Activated naive CD8-positive, alpha-beta T cell (primary cell): ENCODE measurements around the gene SLC12A8.

Source experiments
- H3K27ac Mint-ChIP-seq: one replicate; pipeline ENCODE4 v1.8.0; 2021; ENCODE audit warnings: mixed read lengths
- H3K27me3 Mint-ChIP-seq: one replicate; pipeline ENCODE4 v1.8.0; 2021; ENCODE audit warnings: mixed read lengths
- H3K36me3 Mint-ChIP-seq: one replicate; pipeline ENCODE4 v1.8.0; 2021; ENCODE audit warnings: mixed read lengths
- H3K4me1 Mint-ChIP-seq: one replicate; pipeline ENCODE4 v1.8.0; 2021; ENCODE audit warnings: low read depth, mixed read lengths
- H3K4me3 Mint-ChIP-seq: one replicate; pipeline ENCODE4 v1.8.0; 2021; ENCODE audit warnings: mild to moderate bottlenecking, mixed read lengths
- H3K9me3 Mint-ChIP-seq: one replicate; pipeline ENCODE4 v1.8.0; 2021; ENCODE audit warnings: low read depth, mixed read lengths

Gene SLC12A8

DNA sequence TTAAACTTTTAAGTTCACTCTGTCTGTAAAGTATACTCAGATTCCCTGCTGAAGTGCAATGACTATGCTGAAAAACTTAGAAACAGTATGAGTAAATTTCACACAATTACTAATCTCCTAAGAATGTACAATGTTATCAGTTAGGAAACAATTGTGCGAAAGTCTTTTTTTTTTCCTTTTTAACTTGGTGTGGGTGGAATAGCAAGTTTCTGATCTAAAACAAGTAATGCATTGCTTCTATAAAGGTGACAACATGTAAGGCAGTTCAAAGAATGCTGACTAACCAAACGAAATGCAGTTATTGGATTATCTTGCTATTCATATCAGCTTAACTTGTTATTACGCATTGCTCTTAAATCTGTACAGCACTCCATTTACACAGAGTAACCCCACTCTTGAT lies 19.3 kb upstream of the SLC12A8 start:
- peaks cover 32% of the 10 kb centered on the region for H3K36me3 Mint-ChIP-seq
- H3K27ac Mint-ChIP-seq = peak overlapping the region; percentile 64
- H3K9me3 Mint-ChIP-seq = peaks cover 3% of the 10 kb centered on the region
- no peaks in the 10 kb centered on the region for H3K27me3 Mint-ChIP-seq
- no peak overlapping the region for H3K4me3 Mint-ChIP-seq
- H3K4me1 Mint-ChIP-seq = peaks cover 10% of the 10 kb centered on the region

DNA sequence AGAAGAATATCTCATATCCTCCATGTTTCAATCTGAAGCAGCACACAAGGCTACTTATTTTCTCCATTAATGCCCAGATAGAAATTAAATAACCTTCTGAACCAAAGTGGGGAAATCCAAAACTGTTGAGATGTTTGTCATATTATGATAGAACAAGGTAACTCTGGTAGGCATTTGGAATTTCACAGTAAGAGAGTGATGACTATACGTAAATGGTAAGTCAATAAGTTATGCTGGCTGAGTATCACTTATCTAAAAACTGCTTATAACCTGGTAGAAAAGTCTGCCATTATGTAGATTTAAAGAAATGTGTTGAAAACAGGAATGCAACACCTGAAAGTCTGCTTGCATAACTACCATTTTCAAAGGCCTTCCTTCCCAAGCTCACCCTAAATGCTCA lies 17.2 kb upstream of the SLC12A8 start:
- Mint-ChIP-seq H3K4me3 (no peak overlapping the region), H3K9me3 (no peaks in the 10 kb centered on the region), H3K36me3 (peaks cover 21% of the 10 kb centered on the region), H3K4me1 (peaks cover 8% of the 10 kb centered on the region), H3K27me3 (no peaks in the 10 kb centered on the region), H3K27ac (no peak overlapping the region)

DNA sequence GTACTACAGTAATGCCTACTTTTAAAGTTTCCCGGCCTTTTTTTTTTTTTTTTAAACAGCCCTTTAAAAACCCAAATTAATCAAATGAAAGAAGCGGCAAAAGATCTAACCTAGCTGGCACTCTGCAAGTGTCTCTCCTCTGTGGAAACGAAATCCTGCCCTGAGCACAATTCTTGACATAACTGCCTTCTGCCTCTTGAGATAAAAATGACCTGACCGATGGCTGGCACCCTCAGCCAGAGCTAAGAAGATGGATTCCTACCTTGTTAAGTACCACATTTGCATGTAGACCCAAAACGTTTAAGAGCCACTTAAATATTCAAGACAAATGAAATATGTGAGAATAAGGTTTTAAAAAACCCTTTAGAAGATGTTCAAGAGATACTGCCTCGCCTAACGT lies 16.6 kb upstream of the SLC12A8 start:
- Mint-ChIP-seq H3K4me3 (no peak overlapping the region), H3K9me3 (no peaks in the 10 kb centered on the region), H3K27ac (no peak overlapping the region), H3K4me1 (peaks cover 8% of the 10 kb centered on the region), H3K27me3 (no peaks in the 10 kb centered on the region), H3K36me3 (peaks cover 21% of the 10 kb centered on the region)

DNA sequence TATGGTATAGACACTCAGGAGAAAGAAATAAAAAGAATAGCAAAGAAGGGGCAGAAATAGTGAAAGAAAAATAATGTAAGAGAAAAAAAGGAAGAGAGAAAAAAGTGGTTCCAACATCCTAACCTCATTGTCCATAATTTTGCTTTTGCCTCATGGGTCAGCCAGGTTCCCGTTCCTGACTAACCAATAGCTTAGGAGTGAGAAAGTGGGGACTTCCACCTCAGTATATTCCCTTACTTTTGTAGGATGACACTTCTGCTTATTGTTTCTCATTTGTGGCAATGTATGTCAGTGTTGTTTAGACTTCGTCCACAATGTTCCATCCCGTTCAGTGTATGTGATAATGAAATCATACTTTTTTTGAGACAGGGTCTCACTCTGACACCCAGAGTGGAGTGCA lies 9.3 kb upstream of the SLC12A8 start:
- Mint-ChIP-seq H3K9me3 (no peaks in the 10 kb centered on the region), H3K4me3 (no peak overlapping the region), H3K27ac (no peak overlapping the region), H3K27me3 (no peaks in the 10 kb centered on the region), H3K36me3 (no peaks in the 10 kb centered on the region), H3K4me1 (peaks cover 10% of the 10 kb centered on the region)

DNA sequence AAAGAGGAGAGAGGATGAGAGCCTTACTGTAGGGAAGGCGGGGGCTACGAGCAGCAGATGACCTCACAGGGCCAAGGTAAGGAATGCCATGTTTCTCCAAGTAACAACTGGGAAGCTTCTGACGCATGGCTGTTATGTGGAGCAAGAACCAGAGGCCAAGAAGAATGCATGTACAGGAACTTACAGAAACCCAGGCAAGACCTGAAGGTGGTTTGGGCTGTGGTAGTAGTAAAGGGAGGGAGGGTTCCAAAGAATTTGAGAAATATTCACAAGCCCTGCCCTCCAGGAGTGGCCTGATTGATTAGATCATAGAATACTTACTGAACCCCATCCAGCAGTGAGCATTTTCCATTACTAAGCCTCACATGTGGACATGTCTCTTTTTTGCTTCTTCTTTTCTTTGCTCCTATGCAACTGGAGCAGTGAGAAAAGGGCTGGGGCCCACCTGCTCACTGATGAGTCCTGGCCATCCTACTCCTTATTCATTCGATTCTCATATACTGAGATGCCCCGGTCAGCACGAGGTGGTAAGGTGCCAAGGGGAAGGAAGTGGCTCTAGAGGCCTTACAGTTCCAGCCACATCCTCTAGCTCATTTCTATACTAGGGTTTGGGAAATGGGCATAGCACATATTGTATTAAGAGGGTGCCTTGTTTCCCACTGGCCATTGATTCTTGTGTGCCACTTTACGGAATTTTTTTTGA lies 8.3 kb upstream of the SLC12A8 start:
- Mint-ChIP-seq H3K27ac (no peak overlapping the region), H3K36me3 (no peaks in the 10 kb centered on the region), H3K9me3 (no peaks in the 10 kb centered on the region), H3K4me1 (peaks cover 10% of the 10 kb centered on the region), H3K27me3 (no peaks in the 10 kb centered on the region), H3K4me3 (no peak overlapping the region)

DNA sequence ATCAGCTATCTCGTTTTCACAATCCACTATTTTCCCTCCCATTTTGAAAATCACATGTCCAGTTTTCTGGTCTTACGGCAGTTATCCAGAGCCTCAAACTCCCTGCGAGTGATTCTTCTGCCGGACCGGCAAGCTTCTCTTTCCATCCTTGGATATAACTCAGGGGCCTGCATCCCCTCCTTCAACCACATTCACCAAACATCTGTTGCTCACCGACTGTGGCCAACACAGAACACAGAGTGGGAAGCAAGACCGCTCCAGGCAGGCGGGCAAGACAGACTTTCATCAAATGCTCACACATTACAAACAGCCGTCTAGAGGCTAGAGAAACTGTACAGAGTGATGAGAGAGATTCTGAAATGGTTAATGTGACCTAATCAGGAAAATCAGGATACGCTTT lies 7.6 kb upstream of the SLC12A8 start:
- Mint-ChIP-seq H3K27me3 (no peaks in the 10 kb centered on the region), H3K36me3 (no peaks in the 10 kb centered on the region), H3K4me3 (no peak overlapping the region), H3K27ac (no peak overlapping the region), H3K9me3 (no peaks in the 10 kb centered on the region), H3K4me1 (peaks cover 10% of the 10 kb centered on the region)

DNA sequence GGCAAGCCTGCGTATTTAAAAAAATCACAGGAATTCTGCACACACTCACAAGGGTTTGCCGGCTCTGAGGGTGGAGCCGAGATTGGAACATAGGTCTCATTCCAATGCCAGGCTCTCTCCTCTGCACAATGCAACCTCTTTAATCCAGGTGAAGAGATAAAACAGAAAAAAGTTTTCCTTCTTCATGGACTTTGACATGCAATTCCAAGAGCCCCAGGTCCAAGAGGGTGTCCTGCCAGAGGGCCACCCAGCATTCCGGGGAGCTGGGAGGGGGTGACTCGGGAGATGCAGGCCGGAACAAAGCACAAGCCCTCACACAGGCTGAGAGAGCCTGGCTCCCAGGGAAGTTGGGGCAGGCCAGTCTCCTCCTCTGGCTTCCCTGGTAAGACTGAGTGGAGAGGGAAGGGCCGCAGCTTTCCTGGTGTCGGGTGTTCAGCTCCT lies 6.7 kb upstream of the SLC12A8 start:
- H3K36me3 Mint-ChIP-seq = no peaks in the 10 kb centered on the region
- no peak overlapping the region for H3K27ac Mint-ChIP-seq
- H3K4me1 Mint-ChIP-seq = peaks cover 16% of the 10 kb centered on the region
- H3K4me3 Mint-ChIP-seq = no peak overlapping the region
- no peaks in the 10 kb centered on the region for H3K9me3 Mint-ChIP-seq
- peaks cover 3% of the 10 kb centered on the region for H3K27me3 Mint-ChIP-seq

DNA sequence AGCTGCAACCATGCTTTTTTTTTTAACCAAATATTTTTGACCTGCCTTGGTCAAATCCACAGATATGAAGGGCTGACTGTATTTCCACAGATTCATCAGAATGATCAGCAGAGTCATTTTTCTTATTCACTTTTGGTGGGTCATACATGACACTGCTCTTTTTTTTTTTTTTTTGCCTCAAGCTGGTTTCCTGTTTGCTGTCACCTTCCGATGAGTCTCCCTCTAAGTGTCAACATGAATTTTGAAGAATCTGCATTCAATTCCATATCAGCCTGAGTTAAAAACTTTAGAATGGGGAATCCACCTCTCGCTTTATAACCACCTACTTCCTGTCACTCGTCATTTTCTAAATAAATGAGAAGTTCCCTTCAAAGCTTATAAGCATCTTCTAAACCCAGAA lies 2.2 kb upstream of the SLC12A8 start:
- peaks cover 12% of the 10 kb centered on the region for H3K4me1 Mint-ChIP-seq
- H3K27me3 Mint-ChIP-seq = peaks cover 17% of the 10 kb centered on the region
- H3K4me3 Mint-ChIP-seq = no peak overlapping the region
- no peaks in the 10 kb centered on the region for H3K9me3 Mint-ChIP-seq
- no peaks in the 10 kb centered on the region for H3K36me3 Mint-ChIP-seq
- peak overlapping the region; percentile 18 for H3K27ac Mint-ChIP-seq

DNA sequence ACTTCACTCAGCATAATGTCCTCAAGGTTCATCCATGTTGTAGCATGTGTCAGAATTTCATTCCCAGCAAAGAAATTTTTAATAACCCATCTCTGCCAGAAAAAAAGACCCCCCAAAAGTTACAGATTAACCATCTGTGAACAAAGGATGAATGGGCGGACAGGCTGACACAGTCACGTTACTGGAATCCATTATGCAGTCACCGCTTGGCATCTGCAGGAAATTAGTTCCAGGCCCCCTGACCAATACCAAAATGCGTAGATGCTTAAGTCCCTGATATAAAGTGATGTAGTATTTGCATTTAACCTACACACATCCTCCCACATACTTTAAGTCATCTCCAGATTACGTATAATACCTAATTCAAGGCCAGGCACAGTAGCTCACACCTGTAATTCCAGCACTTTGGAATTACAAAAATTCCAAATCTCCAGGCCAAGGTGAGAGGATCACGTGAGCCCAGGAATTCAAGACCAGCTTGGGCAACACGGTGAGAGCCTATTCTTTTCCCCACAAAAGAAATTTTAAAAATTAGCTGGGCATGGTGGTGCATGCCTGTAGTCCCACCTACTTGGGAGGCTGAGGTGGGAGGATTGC lies 1.5 kb upstream of the SLC12A8 start:
- peaks cover 12% of the 10 kb centered on the region for H3K4me1 Mint-ChIP-seq
- no peak overlapping the region for H3K27ac Mint-ChIP-seq
- H3K4me3 Mint-ChIP-seq = peak overlapping the region; percentile 38
- no peaks in the 10 kb centered on the region for H3K36me3 Mint-ChIP-seq
- no peaks in the 10 kb centered on the region for H3K9me3 Mint-ChIP-seq
- H3K27me3 Mint-ChIP-seq = peaks cover 21% of the 10 kb centered on the region

DNA sequence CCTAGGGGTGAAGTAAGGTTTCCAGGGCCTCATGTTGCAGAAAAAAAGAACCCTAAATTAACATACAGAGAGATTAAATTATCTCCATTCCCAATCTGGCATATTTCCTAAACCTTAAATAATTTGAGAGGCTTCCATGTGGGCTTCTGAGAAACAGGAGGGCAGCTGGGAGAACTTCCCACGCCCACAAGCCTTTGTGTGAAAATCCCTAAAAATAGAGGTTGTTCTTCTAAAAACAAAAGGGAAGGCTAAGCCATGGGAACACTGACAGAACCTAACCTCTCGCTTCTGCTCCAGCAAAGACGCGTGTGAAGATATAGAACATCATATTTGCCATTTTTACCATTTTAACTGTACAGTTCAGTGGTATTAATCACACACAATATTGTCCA lies 812 bp upstream of the SLC12A8 start:
- Mint-ChIP-seq H3K4me1 (peaks cover 12% of the 10 kb centered on the region), H3K9me3 (no peaks in the 10 kb centered on the region), H3K4me3 (peak overlapping the region; percentile 38), H3K27me3 (peaks cover 21% of the 10 kb centered on the region), H3K36me3 (no peaks in the 10 kb centered on the region), H3K27ac (no peak overlapping the region)

DNA sequence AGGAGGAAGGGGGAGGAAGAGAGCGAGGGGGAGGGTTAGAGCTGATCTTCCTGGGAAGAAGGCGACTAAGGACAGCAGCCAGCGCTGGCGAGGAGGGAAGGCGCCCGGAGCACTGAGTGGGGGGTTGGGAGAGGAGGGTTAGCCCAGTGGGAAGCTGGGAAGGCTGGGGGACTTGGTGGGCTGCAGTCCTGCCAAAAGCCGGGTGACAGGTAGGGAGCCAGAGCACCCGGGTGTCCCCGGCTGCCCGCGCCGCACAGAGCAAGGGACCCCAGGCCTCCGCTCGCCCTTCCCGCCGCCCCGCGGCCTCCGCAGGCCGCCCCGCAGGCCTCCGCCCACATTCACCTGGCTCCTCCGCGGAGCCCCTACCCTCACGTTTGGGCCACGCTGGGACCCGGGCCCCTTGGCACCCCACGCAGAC lies 448 bp downstream of the SLC12A8 start:
- Mint-ChIP-seq H3K9me3 (no peaks in the 10 kb centered on the region), H3K36me3 (no peaks in the 10 kb centered on the region), H3K27ac (no peak overlapping the region), H3K27me3 (peaks cover 22% of the 10 kb centered on the region), H3K4me3 (peak overlapping the region; percentile 71), H3K4me1 (peaks cover 12% of the 10 kb centered on the region)

DNA sequence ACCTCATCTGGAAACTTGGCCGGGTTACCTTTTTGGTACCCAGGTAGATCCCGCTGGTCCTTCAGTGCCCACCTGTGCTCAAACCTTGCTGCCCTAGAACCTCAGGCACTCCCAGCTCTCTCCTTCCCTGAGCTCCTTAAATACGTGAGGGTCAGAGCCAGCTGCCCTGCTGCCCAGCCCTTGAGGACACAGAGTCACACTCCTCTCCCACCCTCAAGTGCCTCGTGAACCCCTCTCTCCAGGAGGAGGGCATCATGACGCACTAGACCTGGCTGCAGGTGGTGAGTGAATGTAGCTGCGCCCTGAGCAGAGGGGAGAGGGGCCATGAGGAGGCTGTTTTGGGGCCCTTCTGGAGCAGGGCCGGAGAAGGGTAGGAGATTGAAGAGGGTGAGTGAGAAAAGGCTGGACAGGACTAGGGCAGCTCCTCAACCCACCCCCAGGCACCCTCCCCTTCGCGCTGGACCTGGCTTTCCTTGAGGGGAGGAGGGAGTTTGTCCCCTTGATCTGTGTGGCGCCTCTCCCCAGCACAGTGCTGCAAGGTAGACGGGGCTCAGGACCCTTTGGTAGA lies 941 bp downstream of the SLC12A8 start:
- H3K27ac Mint-ChIP-seq = no peak overlapping the region

DNA sequence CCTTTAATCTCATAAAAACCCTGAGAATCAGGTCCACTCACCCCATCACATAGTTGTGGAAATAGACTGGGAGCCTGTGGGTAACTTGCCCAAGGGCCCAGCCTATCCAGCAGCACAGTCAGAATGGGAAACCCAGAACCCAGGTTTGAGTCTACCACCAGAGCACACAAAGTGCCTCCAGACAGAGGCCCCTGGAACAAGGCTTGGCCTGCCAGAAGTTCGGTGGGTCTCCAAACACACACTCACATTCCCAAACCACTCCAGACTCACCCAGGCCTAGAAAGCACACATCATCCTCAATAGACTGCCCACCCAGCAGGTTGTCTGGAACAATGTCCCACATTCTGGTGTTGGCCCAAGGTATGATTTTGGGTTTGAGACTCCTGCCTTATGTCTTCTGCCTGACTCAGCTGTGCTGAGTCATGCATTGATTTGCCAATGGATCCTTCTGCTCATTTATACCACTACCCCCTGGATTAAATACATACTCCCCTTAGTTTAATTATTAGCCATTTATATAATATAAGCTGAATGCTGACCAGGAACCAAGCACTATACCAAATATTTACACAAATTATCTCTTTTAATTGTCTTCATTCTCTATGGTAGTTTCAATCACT lies 4.5 kb downstream of the SLC12A8 start:
- H3K4me3 Mint-ChIP-seq = no peak overlapping the region
- H3K27ac Mint-ChIP-seq = no peak overlapping the region
- peaks cover 11% of the 10 kb centered on the region for H3K27me3 Mint-ChIP-seq
- no peaks in the 10 kb centered on the region for H3K9me3 Mint-ChIP-seq
- peaks cover 6% of the 10 kb centered on the region for H3K4me1 Mint-ChIP-seq
- no peaks in the 10 kb centered on the region for H3K36me3 Mint-ChIP-seq

More for the DNA sequence above, 941 bp downstream of the SLC12A8 start:
- Mint-ChIP-seq H3K27me3 (peaks cover 22% of the 10 kb centered on the region), H3K9me3 (no peaks in the 10 kb centered on the region), H3K4me3 (peak overlapping the region; percentile 71), H3K36me3 (no peaks in the 10 kb centered on the region), H3K4me1 (peaks cover 12% of the 10 kb centered on the region)

DNA sequence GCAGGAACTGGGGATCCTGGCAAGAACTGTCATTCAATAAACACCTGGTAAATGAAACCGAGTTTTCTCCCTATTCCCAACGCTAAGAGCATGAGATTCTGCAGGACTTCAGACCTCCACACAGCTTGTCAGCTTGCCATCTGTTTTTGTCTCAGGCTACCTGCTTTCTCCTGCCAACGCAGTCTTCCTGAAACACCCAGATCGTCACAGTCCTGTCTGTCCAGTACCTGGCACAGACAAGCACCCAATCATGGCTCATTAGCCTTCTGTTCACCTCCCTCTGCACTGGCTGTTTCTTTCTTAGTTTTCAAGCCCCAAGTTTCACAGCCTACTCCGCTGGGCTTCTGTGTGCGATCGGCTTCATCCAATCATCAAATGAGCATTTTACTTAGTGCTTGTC lies 5.0 kb downstream of the SLC12A8 start:
- H3K4me3 Mint-ChIP-seq = no peak overlapping the region
- H3K4me1 Mint-ChIP-seq = peaks cover 6% of the 10 kb centered on the region
- no peaks in the 10 kb centered on the region for H3K9me3 Mint-ChIP-seq
- peaks cover 11% of the 10 kb centered on the region for H3K27me3 Mint-ChIP-seq
- no peaks in the 10 kb centered on the region for H3K36me3 Mint-ChIP-seq
- H3K27ac Mint-ChIP-seq = no peak overlapping the region

DNA sequence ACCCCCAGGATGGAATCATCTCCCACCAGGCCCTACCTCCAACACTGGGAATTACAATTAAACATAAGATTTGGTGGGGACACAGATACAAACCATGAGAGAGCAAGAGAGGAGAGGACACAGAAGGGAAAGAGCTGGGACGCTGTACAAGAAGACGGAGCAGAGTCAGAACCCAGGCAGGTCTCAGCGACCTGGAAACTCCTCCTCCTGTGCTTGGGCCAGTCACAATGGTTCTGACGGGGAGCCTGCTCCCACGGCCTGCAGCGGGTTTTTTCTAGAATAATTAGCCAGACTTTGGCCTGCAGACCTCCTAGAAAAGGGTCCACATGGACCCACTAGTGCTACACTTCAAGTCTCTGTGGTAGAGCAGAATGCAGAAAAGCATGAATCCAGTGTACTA lies 5.6 kb downstream of the SLC12A8 start:
- no peaks in the 10 kb centered on the region for H3K9me3 Mint-ChIP-seq
- peaks cover 11% of the 10 kb centered on the region for H3K27me3 Mint-ChIP-seq
- H3K4me3 Mint-ChIP-seq = no peak overlapping the region
- H3K36me3 Mint-ChIP-seq = no peaks in the 10 kb centered on the region
- peaks cover 6% of the 10 kb centered on the region for H3K4me1 Mint-ChIP-seq
- H3K27ac Mint-ChIP-seq = no peak overlapping the region
